GM18870 (cell line): ENCODE results near the gene MCTS1.
"Not testable (repeated sequence)": the region's sequence is repeated elsewhere in the genome, so short reads cannot be mapped to it uniquely, and the experiment has no call there.

Experiments used
- ATAC-seq: cut with Tn5 transposase; IDR thresholded peaks from one replicate; pipeline ENCODE4 v1.9.1; 2021; ENCODE audit warnings: moderate library complexity; ENCODE audit not compliant: unreplicated experiment

Gene MCTS1

DNA sequence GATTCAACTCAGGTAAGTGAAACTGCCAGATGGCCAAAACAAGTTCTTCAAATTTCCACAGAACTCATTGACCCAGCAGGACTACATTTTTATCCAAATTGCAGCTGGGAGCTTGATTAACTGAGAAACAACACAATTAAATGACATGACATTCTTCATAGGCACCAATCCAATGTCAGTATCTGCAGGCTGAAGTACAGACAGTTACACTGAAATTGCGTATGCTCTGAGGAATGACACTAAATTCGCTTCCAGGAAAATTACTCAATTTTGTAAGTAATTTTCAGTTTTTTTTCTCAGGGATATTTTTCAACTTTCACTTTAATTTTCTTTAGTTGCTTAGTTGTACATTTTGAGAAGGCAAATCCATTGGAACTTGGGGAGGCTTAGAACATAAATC, 21.5 kb downstream of the MCTS1 start:
- ATAC-seq: no peak

DNA sequence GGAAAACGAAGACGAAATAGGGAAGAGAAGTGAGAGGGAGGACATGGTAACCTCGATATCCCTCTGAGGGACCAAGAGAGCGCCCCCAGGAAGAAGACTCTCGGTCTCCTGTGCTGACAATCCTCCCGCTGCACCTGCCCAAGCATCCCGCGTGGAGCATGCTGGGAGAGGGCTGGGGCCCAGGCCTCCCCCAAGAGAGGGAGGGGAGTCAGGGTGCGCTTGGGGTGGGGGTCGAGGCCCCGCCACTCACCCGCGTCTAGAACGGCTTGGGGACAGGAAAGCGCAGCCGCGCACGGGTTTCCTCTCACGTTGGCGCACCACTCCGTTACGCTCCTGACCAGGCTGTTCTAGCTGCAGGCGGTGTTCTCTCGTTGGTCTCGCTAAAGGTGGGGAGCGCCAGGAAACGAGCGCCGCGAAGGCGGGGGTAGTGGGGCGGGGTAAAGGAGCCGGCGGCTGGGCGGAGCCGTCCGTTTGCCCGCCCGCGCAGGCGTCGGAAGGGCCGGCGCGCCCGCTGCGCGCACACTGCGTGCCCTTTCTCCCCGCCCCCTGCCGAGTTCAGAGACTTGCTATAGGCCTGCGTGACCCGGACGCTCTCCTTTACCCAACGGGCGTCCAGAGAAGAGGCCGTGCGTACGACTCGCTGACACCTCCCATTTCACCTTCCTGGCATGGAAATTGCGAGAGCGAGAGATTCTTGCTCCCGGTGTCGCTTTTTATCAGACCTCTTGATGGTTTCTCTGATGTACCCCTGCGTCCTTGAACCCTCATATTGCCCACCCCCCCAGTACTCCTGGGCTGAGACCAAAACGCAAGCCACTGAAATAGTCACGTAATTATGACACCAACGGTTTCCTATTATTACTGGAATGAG, 26.0 kb downstream of the MCTS1 start, which contains the start of gene C1GALT1C1:
TSS of gene C1GALT1C1 (minus strand) at position 388 of the 871 bp plus-strand sequence. CDS start 2,888 bp downstream, outside the sequence.
- ATAC-seq: peak; percentile 91

DNA sequence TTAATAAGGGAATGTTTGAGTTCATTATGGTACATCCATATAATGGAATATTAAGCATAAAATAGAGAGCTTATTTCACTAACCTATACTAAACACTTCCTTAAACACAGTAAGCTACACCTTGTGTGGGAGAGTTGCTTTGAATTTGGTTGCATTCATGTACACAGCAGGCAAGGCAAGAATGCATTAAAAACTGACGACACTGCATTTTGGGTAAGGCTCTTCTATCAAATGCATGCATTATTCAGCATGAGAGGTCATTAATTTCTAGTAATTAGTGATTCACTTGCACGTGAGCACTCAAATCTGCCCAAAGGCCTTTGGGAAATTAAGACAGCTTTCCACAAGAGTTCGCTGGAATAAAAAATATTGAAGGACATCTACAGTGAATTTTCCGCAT, 34.7 kb downstream of the MCTS1 start:
- ATAC-seq: no peak

DNA sequence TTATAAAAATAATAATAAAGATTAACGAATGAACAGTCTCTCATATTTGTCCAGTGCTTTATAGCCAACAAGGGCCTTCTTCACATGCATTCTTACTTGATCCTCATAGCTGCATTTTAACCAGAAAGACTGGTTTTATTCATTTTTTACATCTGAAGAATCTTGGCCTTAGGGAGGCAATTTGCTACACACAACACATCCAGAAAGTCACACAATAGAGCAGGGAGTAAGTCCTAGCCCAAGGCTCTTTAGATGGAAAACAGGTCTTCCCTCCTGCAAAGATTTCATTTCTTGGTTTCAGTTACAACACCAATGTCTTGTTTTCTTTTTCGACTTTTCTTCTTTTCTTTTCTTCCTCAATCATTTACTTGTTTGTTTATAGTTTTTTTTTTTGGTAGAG, 39.0 kb downstream of the MCTS1 start:
- ATAC-seq: no peak

DNA sequence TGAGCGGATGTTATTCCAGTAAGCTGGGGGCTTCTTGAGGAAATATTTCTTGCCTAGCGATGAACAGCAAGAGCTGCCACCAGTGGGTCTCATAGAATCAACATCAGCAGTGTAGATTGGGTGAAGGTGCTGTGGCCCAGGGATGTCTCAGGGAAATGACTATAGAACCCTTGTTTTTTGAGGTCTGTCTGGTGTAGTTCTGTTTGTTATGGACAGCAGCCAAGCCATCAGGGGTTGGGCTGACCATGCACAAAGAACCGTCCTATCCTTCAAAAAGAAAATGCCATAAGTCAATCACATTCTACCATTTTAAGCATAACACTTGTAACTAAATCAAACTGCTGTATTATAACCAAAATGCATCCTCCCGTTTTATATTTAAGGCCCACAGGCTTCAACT, 43.2 kb downstream of the MCTS1 start:
- no peak for ATAC-seq

DNA sequence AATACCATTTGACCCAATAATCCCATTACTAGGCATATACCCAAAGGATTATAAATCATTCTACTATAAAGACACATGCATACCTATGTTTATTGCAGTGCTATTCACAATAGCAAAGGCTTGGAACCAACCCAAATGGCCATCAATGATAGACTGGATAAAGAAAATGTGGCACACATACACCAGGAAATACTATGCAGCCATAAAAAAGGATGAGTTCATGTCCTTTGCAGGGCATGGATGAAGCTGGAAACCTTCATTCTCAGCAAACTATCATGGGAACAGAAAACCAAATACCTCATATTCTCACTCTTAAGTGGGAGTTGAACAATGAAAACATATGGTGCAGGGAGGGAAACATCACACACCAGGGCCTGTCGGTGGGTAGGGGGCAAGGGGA, 48.4 kb downstream of the MCTS1 start:
- ATAC-seq: not testable (repeated sequence)

DNA sequence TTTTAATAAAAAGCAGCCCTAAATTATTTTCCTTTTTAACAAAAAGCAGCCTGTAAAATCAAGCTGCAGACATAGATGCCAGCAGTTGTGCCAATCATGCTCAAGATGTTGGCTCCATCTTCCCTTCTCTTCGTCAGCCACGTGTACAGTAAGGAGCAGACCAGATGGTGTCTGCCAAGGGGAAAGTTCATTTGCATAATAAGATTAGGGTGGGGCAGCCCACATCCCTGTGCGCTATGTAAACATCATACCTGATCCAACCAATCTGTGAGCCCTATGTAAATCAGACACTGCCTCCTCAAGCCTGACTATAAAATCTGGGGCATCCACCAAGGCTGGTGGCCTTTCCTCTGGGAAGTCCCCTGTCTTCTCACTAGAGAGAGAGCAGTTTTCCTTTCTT, 49.1 kb downstream of the MCTS1 start:
- no peak for ATAC-seq

DNA sequence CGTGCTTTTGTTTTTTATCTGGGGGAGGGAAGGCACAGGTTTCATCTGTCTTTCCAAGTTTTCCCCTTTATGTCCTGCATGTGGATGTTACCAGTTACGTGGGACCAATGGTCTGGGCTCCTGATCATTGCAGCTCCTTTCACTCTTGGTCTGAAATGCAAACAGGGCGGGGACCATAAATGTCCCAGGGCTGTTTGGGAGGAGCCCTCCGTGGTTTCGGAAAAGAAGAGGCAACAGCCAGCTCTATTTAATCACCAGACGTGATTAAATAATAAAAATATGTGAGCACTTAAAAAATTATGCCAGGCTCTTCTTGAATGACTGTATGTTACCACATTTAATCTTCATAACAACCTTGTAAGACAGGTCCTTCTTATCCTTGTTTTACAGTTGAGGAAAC, 56.7 kb downstream of the MCTS1 start:
- ATAC-seq: no peak
